ENCODE results near the gene APOC3. TPM values are rescaled to one million over a fixed set of nuclear protein-coding genes. Genes with fewer than 3 reads are reported as not detected.

The APOC3 gene
- total and polyA plus RNA-seq, 2 experiments from 2014 or later: not detected

GRCh38 chr11:116822575-116822974 is 7.1 kb upstream of the APOC3 start:
- Histone ChIP-seq H2AFZ (no peak overlapping the region), H3K4me2 (no peak overlapping the region), H3K79me2 (replicated peaks; ENCODE audit: insufficient read depth) (no peaks in the 10 kb centered on the region), H4K20me1 (replicated peaks; ENCODE audit: insufficient read depth) (no peaks in the 10 kb centered on the region), H3K4me3 (no peak overlapping the region), H3K4me1 (ENCODE audit: insufficient read depth) (no peaks in the 10 kb centered on the region), H3K27me3 (ENCODE audit: insufficient read depth) (no peaks in the 10 kb centered on the region), H3K27ac (ENCODE audit: low read depth) (no peak overlapping the region), H3K36me3 (ENCODE audit: insufficient read depth) (no peaks in the 10 kb centered on the region), H3F3A (replicated peaks; ENCODE audit: low read depth) (no peaks in the 10 kb centered on the region), H3K9me2 (ENCODE audit: insufficient read depth) (0 out of 2 replicates have a peak, but pooled peaks cover 3% of the 10 kb centered on the region)
- H3K27ac Mint-ChIP-seq: no peak overlapping the region
- H3K27me3 Mint-ChIP-seq (ENCODE audit: insufficient read depth, low read depth, poor library complexity): no peaks in the 10 kb centered on the region
- H3K4me1 Mint-ChIP-seq: peaks cover 5% of the 10 kb centered on the region; the same call in 2 of the 3 replicates
- no peaks in the 10 kb centered on the region for H3K36me3 Mint-ChIP-seq (ENCODE audit: low read depth)
- TF ChIP-seq, protein P1, sequence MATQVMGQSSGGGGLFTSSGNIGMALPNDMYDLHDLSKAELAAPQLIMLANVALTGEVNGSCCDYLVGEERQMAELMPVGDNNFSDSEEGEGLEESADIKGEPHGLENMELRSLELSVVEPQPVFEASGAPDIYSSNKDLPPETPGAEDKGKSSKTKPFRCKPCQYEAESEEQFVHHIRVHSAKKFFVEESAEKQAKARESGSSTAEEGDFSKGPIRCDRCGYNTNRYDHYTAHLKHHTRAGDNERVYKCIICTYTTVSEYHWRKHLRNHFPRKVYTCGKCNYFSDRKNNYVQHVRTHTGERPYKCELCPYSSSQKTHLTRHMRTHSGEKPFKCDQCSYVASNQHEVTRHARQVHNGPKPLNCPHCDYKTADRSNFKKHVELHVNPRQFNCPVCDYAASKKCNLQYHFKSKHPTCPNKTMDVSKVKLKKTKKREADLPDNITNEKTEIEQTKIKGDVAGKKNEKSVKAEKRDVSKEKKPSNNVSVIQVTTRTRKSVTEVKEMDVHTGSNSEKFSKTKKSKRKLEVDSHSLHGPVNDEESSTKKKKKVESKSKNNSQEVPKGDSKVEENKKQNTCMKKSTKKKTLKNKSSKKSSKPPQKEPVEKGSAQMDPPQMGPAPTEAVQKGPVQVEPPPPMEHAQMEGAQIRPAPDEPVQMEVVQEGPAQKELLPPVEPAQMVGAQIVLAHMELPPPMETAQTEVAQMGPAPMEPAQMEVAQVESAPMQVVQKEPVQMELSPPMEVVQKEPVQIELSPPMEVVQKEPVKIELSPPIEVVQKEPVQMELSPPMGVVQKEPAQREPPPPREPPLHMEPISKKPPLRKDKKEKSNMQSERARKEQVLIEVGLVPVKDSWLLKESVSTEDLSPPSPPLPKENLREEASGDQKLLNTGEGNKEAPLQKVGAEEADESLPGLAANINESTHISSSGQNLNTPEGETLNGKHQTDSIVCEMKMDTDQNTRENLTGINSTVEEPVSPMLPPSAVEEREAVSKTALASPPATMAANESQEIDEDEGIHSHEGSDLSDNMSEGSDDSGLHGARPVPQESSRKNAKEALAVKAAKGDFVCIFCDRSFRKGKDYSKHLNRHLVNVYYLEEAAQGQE (IDR thresholded peaks at IDR 0.05; ENCODE audit: unreplicated experiment): no peak
- TF ChIP-seq EZH2 (IDR thresholded peaks at IDR 0.05; ENCODE audit: low read depth, unreplicated experiment) (no peak), ZNF114 (CRISPR knock-in tag; IDR thresholded peaks at IDR 0.05) (no peak), JUNB (IDR thresholded peaks at IDR 0.05; ENCODE audit: unreplicated experiment) (no peak), EZH2phosphoT487 (IDR thresholded peaks at IDR 0.05; ENCODE audit: unreplicated experiment) (no peak), ZNF331 (CRISPR knock-in tag; IDR thresholded peaks at IDR 0.05; ENCODE audit: low read depth) (no peak), NANOG (IDR thresholded peaks at IDR 0.05; ENCODE audit: borderline replicate concordance) (no peak), ETS1 (IDR thresholded peaks at IDR 0.05) (no peak), CREB1 (CRISPR knock-in tag; IDR thresholded peaks at IDR 0.05; ENCODE audit: low read depth) (no peak), POLR2AphosphoS5 (IDR thresholded peaks at IDR 0.05; ENCODE audit: low read depth) (no peak), STAT1 (IDR thresholded peaks at IDR 0.05; ENCODE audit: unreplicated experiment) (no peak)
- TF ChIP-seq, protein P2, sequence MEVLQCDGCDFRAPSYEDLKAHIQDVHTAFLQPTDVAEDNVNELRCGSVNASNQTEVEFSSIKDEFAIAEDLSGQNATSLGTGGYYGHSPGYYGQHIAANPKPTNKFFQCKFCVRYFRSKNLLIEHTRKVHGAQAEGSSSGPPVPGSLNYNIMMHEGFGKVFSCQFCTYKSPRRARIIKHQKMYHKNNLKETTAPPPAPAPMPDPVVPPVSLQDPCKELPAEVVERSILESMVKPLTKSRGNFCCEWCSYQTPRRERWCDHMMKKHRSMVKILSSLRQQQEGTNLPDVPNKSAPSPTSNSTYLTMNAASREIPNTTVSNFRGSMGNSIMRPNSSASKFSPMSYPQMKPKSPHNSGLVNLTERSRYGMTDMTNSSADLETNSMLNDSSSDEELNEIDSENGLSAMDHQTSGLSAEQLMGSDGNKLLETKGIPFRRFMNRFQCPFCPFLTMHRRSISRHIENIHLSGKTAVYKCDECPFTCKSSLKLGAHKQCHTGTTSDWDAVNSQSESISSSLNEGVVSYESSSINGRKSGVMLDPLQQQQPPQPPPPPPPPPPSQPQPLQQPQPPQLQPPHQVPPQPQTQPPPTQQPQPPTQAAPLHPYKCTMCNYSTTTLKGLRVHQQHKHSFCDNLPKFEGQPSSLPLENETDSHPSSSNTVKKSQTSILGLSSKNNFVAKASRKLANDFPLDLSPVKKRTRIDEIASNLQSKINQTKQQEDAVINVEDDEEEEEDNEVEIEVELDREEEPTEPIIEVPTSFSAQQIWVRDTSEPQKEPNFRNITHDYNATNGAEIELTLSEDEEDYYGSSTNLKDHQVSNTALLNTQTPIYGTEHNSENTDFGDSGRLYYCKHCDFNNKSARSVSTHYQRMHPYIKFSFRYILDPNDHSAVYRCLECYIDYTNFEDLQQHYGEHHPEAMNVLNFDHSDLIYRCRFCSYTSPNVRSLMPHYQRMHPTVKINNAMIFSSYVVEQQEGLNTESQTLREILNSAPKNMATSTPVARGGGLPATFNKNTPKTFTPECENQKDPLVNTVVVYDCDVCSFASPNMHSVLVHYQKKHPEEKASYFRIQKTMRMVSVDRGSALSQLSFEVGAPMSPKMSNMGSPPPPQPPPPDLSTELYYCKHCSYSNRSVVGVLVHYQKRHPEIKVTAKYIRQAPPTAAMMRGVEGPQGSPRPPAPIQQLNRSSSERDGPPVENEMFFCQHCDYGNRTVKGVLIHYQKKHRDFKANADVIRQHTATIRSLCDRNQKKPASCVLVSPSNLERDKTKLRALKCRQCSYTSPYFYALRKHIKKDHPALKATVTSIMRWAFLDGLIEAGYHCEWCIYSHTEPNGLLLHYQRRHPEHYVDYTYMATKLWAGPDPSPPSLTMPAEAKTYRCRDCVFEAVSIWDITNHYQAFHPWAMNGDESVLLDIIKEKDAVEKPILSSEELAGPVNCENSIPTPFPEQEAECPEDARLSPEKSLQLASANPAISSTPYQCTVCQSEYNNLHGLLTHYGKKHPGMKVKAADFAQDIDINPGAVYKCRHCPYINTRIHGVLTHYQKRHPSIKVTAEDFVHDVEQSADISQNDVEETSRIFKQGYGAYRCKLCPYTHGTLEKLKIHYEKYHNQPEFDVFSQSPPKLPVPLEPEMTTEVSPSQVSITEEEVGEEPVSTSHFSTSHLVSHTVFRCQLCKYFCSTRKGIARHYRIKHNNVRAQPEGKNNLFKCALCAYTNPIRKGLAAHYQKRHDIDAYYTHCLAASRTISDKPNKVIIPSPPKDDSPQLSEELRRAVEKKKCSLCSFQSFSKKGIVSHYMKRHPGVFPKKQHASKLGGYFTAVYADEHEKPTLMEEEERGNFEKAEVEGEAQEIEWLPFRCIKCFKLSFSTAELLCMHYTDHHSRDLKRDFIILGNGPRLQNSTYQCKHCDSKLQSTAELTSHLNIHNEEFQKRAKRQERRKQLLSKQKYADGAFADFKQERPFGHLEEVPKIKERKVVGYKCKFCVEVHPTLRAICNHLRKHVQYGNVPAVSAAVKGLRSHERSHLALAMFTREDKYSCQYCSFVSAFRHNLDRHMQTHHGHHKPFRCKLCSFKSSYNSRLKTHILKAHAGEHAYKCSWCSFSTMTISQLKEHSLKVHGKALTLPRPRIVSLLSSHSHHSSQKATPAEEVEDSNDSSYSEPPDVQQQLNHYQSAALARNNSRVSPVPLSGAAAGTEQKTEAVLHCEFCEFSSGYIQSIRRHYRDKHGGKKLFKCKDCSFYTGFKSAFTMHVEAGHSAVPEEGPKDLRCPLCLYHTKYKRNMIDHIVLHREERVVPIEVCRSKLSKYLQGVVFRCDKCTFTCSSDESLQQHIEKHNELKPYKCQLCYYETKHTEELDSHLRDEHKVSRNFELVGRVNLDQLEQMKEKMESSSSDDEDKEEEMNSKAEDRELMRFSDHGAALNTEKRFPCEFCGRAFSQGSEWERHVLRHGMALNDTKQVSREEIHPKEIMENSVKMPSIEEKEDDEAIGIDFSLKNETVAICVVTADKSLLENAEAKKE (CRISPR knock-in tag; IDR thresholded peaks at IDR 0.05): no peak
- TF ChIP-seq, protein P3, sequence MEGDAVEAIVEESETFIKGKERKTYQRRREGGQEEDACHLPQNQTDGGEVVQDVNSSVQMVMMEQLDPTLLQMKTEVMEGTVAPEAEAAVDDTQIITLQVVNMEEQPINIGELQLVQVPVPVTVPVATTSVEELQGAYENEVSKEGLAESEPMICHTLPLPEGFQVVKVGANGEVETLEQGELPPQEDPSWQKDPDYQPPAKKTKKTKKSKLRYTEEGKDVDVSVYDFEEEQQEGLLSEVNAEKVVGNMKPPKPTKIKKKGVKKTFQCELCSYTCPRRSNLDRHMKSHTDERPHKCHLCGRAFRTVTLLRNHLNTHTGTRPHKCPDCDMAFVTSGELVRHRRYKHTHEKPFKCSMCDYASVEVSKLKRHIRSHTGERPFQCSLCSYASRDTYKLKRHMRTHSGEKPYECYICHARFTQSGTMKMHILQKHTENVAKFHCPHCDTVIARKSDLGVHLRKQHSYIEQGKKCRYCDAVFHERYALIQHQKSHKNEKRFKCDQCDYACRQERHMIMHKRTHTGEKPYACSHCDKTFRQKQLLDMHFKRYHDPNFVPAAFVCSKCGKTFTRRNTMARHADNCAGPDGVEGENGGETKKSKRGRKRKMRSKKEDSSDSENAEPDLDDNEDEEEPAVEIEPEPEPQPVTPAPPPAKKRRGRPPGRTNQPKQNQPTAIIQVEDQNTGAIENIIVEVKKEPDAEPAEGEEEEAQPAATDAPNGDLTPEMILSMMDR (conservative IDR thresholded peaks at IDR 0.05; ENCODE audit: low read depth in 2 of 2): no peak
- H3K4me3 Mint-ChIP-seq: no peak overlapping the region
- DNase-seq (ENCODE audit: low spot score) (no peak), ATAC-seq (no peak)
- H3K9me3 Mint-ChIP-seq: no peaks in the 10 kb centered on the region

Data from GM23338 (cell line).